IMR-90 (cell line): ENCODE data around the gene LYPD6B. TPM values are rescaled to one million over a fixed set of nuclear protein-coding genes. Genes with fewer than 3 reads are reported as not detected.

Experiments
- ATAC-seq: fragments of 200-7000 bp; cut with Tn5 transposase; 2 replicates; pipeline ENCODE4 v1.9.1; 2020; ENCODE audit warnings: low read depth, mild to moderate bottlenecking, moderate library complexity
- BruUV-seq: library from RNA; stranded (reverse); fragments of 400-500 nt; replicated peaks from 2 replicates; lab custom pipeline; 2021; lab: Mats Ljungman, UMichigan
- CTCF ChIA-PET: fragments of 300-600 bp; formaldehyde crosslinking; extraction: SDS; loops from one replicate; lab custom pipeline; 2021; ENCODE audit warnings: antibody characterized with exemption; lab: Yijun Ruan, JAX
- POLR2A ChIA-PET: fragments of 300-600 bp; sonication (Branson Sonifier 250); formaldehyde crosslinking; loops from one replicate; lab custom pipeline; 2022; ENCODE audit warnings: antibody characterized with exemption; ENCODE audit not compliant: unreplicated experiment; lab: Charles Lee
- DNase-seq: peaks from one replicate; pipeline ENCODE4 v3.0.0; 2013
- H2AFZ ChIP-seq: replicated peaks from 2 replicates; pipeline ENCODE3; 2013; ENCODE audit warnings: low read length, mild to moderate bottlenecking; ENCODE audit not compliant: poor library complexity
- H2AK5ac ChIP-seq: 2 replicates; pipeline ENCODE4 v1.6.1; 2013; ENCODE audit warnings: low read depth, low read length, inconsistent platforms
- H2AK9ac ChIP-seq: replicated peaks from 2 replicates; pipeline ENCODE3; 2013; ENCODE audit warnings: mild to moderate bottlenecking, low read depth, low read length, moderate library complexity; ENCODE audit not compliant: poor library complexity
- H2BK120ac ChIP-seq: 2 replicates; pipeline ENCODE4 v1.6.1; 2013; ENCODE audit warnings: low read depth, low read length, inconsistent platforms
- H2BK15ac ChIP-seq: 3 replicates; pipeline ENCODE4 v1.6.1; 2013; ENCODE audit warnings: low read depth, low read length, inconsistent platforms
- H2BK20ac ChIP-seq: 2 replicates; pipeline ENCODE4 v1.6.1; 2013; ENCODE audit warnings: low read depth, mild to moderate bottlenecking, inconsistent platforms, low read length, moderate library complexity
- H2BK5ac ChIP-seq: 2 replicates; pipeline ENCODE4 v1.6.1; 2013; ENCODE audit warnings: mild to moderate bottlenecking, low read depth, low read length, inconsistent platforms; ENCODE audit not compliant: poor library complexity, severe bottlenecking
- H3K14ac ChIP-seq: replicated peaks from 2 replicates; pipeline ENCODE4 v1.6.1; 2013; ENCODE audit warnings: low read depth, low read length, inconsistent platforms
- H3K18ac ChIP-seq: 2 replicates; pipeline ENCODE4 v1.6.1; 2013; ENCODE audit warnings: low read depth, low read length, control low read depth
- H3K23ac ChIP-seq: 2 replicates; pipeline ENCODE4 v1.6.1; 2013; ENCODE audit warnings: low read depth, low read length, inconsistent platforms
- H3K27ac ChIP-seq: 2 replicates; pipeline ENCODE4 v1.5.1; 2013; ENCODE audit warnings: mild to moderate bottlenecking, control low read depth, low read length; ENCODE audit not compliant: insufficient read depth
- H3K27me3 ChIP-seq: 2 replicates; pipeline ENCODE4 v1.6.1; 2013; ENCODE audit warnings: low read length; ENCODE audit not compliant: control insufficient read depth, insufficient read depth
- H3K36me3 ChIP-seq: 2 replicates; pipeline ENCODE4 v1.6.1; 2013; ENCODE audit warnings: low read length, mixed read lengths; ENCODE audit not compliant: control insufficient read depth, insufficient read depth
- H3K4ac ChIP-seq: 2 replicates; pipeline ENCODE4 v1.6.1; 2013; ENCODE audit warnings: low read depth, low read length, inconsistent platforms
- H3K4me1 ChIP-seq: 2 replicates; pipeline ENCODE4 v1.6.1; 2013; ENCODE audit warnings: low read length, mixed read lengths; ENCODE audit not compliant: control insufficient read depth, insufficient read depth
- H3K4me2 ChIP-seq: 2 replicates; pipeline ENCODE4 v1.6.1; 2013; ENCODE audit warnings: low read depth, mild to moderate bottlenecking, control low read depth, low read length, moderate library complexity
- H3K4me3 ChIP-seq: 2 replicates; pipeline ENCODE4 v1.5.1; 2013; ENCODE audit warnings: low read depth, mild to moderate bottlenecking, control low read depth, low read length, moderate library complexity; ENCODE audit not compliant: insufficient read depth
- H3K56ac ChIP-seq: 2 replicates; pipeline ENCODE4 v1.6.1; 2013; ENCODE audit warnings: low read length, inconsistent platforms; ENCODE audit not compliant: insufficient read depth; ENCODE audit errors: extremely low read depth
- H3K79me1 ChIP-seq, 2 experiments: 2 replicates each; pipeline ENCODE4 v1.6.1; 2013; ENCODE audit warnings: low read length in 2 of 2, inconsistent platforms in 1 of 2, low read depth in 1 of 2
- H3K9ac ChIP-seq: 2 replicates; pipeline ENCODE4 v1.6.1; 2013; ENCODE audit warnings: low read depth, low read length, control low read depth
- H3K9me1 ChIP-seq: 2 replicates; pipeline ENCODE4 v1.6.1; 2013; ENCODE audit warnings: low read length, inconsistent platforms; ENCODE audit not compliant: insufficient read depth
- H3K9me3 ChIP-seq: 2 replicates; pipeline ENCODE4 v1.6.1; 2013; ENCODE audit warnings: low read length; ENCODE audit not compliant: control insufficient read depth, insufficient read depth
- H4K20me1 ChIP-seq: 2 replicates; pipeline ENCODE4 v1.6.1; 2013; ENCODE audit warnings: low read length, inconsistent platforms; ENCODE audit not compliant: insufficient read depth
- H4K5ac ChIP-seq: 2 replicates; pipeline ENCODE4 v1.6.1; 2013; ENCODE audit warnings: mild to moderate bottlenecking, low read depth, low read length, control low read depth
- H4K8ac ChIP-seq, 2 experiments: 2 replicates each; pipeline ENCODE4 v1.6.1; 2013; ENCODE audit warnings: low read depth in 2 of 2, low read length in 2 of 2, control low read depth in 1 of 2, inconsistent platforms in 1 of 2
- H4K91ac ChIP-seq: 2 replicates; pipeline ENCODE4 v1.6.1; 2013; ENCODE audit warnings: low read depth, low read length, inconsistent platforms; ENCODE audit not compliant: insufficient read depth
- BHLHE40 ChIP-seq: fragments of 150-350 bp; IDR thresholded peaks from 2 replicates; pipeline ENCODE4 v1.6.1; 2016; ENCODE audit warnings: mild to moderate bottlenecking, low read depth, low read length
- RAD21 ChIP-seq: IDR thresholded peaks from 2 replicates; pipeline ENCODE4 v1.6.1; 2012; ENCODE audit warnings: low read length, improper control_type of control experiment
- SMC3 ChIP-seq: fragments of 150-350 bp; IDR thresholded peaks from 2 replicates; pipeline ENCODE4 v1.6.1; 2016; ENCODE audit warnings: low read depth, mild to moderate bottlenecking, antibody characterized with exemption, low read length, moderate library complexity
- WGBS, 2 experiments: methylation state at CpG; one replicate each; pipeline versions ENCODE4 v1.1.5 to v1.1.7; 2013; ENCODE audit warnings: missing lambda C conversion rate in 2 of 2; ENCODE audit not compliant: insufficient read length in 1 of 2; ENCODE audit errors: extremely low coverage in 2 of 2; 5-methylcytosine and 5-hydroxymethylcytosine counted together
- dilution Hi-C: fragments of 300-500 bp; cut with HindIII; formaldehyde crosslinking; loops from one replicate; pipeline ENCODE4 v1.14.3; 2018; ENCODE audit warnings: low sequenced_read_pairs; ENCODE audit not compliant: unreplicated experiment
- in situ Hi-C: fragments of 300-500 bp; cut with MboI; formaldehyde crosslinking; loops from 3 replicates; pipeline ENCODE4 v1.14.3; 2019; ENCODE audit warnings: low sequenced_read_pairs, inconsistent platforms, mixed read lengths
- intact Hi-C: fragments of 100-400 bp; cut with micrococcal nuclease; formaldehyde crosslinking; loops from 2 replicates; pipeline ENCODE4 v1.10.0; 2022
- polyA plus RNA-seq, 3 experiments: library from polyadenylated mRNA; depleted of rRNA; stranded (reverse); fragments of >200 nt; gene quantifications; 2 replicates each; pipeline ENCODE4 v1.2.3, GENCODE V29; 2012; ENCODE audit warnings: low replicate concordance in 1 of 3
- total RNA-seq: library from RNA; depleted of rRNA; stranded (reverse); fragments of >200 nt; gene quantifications from 2 replicates; pipeline ENCODE4 v1.2.3, GENCODE V29; 2012

The LYPD6B gene
- total and polyA plus RNA-seq, 2 of the 4 experiments (the other 2 are of a cell fraction): 0.05 TPM; not detected in 1

DNA sequence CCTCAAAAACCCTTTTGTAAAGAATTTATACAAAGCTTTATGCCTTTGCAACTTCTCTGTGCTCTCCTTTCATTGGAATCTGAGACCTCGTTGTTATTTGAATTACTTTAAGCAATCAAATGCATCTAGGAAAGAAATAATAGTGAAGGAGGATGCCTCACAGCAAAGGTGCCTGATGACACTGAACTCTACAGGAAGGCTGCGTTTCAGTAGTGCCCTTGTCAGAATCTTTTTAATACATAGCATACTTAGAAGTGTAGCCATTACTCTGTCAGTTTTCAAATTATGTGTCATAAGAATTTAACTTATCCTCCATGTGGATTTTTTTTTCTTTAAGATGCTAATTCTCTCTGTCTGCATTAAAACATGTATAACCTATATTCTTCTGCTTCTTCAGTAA lies 9.6 kb upstream of the LYPD6B start:
- Histone ChIP-seq H3K4ac (no peak overlapping the region), H3K27ac (no peak overlapping the region), H4K20me1 (no peaks in the 10 kb centered on the region), H3K14ac (no peak overlapping the region), H3K18ac (no peak overlapping the region), H3K9ac (no peak overlapping the region), H3K23ac (no peak overlapping the region), H3K9me1 (no peaks in the 10 kb centered on the region), H2AFZ (no peak overlapping the region), H4K91ac (no peak overlapping the region), H3K9me3 (no peaks in the 10 kb centered on the region), H3K36me3 (no peaks in the 10 kb centered on the region), H3K27me3 (peaks cover 15% of the 10 kb centered on the region), H2BK20ac (no peak overlapping the region), H2BK5ac (no peak overlapping the region), H3K4me3 (no peak overlapping the region), H2AK5ac (no peak overlapping the region), H3K4me1 (no peaks in the 10 kb centered on the region), H3K79me1 (no peaks in the 10 kb centered on the region), H2AK9ac (no peak overlapping the region), H3K4me2 (no peak overlapping the region), H2BK15ac (no peak overlapping the region), H4K8ac (no peak overlapping the region), H2BK120ac (no peak overlapping the region), H4K5ac (no peak overlapping the region), H3K56ac (no peak overlapping the region)
- intact Hi-C loops (no loop called here), dilution Hi-C loops (no loop called here), in situ Hi-C loops (loop anchor here (10.0 kb wide), 1 partner anchor 286 kb away; no protein-coding TSS in a partner anchor)
- DNase-seq (no peak), ATAC-seq (no peak)
- no peak for TF ChIP-seq BHLHE40
- TF ChIP-seq SMC3: no peak
- no peak for TF ChIP-seq RAD21
- no CpG with 5 or more reads among the region's 2 CpGs for WGBS, 2 experiments
- no TSS peak for BruUV-seq
- ChIA-PET POLR2A (no interaction called here), CTCF (interaction anchor here (1.1 to 1.3 kb wide), 2 partner anchors 10 to 533 kb away, joined by 3 to 4 read pairs; no protein-coding TSS in a partner anchor)
